Common myeloid progenitor, CD34-positive (primary cell): ENCODE results near the gene CKS2.

Experiments used
- CTCF ChIA-PET: fragments of 350-600 bp; sonication (Branson Sonifier 250); formaldehyde crosslinking; loops from one replicate; lab custom pipeline; 2021; ENCODE audit warnings: antibody characterized with exemption; lab: Charles Lee
- POLR2A ChIA-PET: fragments of 350-600 bp; sonication (Branson Sonifier 250); formaldehyde crosslinking; loops from one replicate; lab custom pipeline; 2021; ENCODE audit warnings: antibody characterized with exemption; lab: Charles Lee
- DNase-seq, 3 donors: peaks; one replicate each; pipeline versions ENCODE4 v3.0.0 to v3.0.0-alpha.2; 2013
- H3K27ac ChIP-seq, 2 experiments: 1 replicate in 1 of 2; 2 replicates in 1 of 2; pipeline ENCODE4 v1.7.0; 2013; ENCODE audit warnings: inconsistent platforms in 2 of 2, low read length in 2 of 2, mild to moderate bottlenecking in 2 of 2, low read depth in 1 of 2, moderate library complexity in 1 of 2; ENCODE audit not compliant: severe bottlenecking in 2 of 2, insufficient read depth in 1 of 2, poor library complexity in 1 of 2
- H3K27me3 ChIP-seq, 5 experiments: replicated peaks in 2 of 5; 1 replicate in 3 of 5; 2 replicates in 2 of 5; pipeline versions ENCODE4 v1.6.1 to v1.7.0; 2013; ENCODE audit warnings: low read length in 4 of 5, mild to moderate bottlenecking in 2 of 5, moderate library complexity in 2 of 5, inconsistent platforms in 1 of 5; ENCODE audit not compliant: insufficient read depth in 5 of 5, control insufficient read depth in 4 of 5
- H3K36me3 ChIP-seq, 4 experiments: 1 replicate in 2 of 4; 2 replicates in 2 of 4; pipeline versions ENCODE4 v1.6.1 to v1.7.0; 2013; ENCODE audit warnings: low read length in 3 of 4, control low read depth in 1 of 4, mild to moderate bottlenecking in 1 of 4; ENCODE audit not compliant: control insufficient read depth in 4 of 4, insufficient read depth in 4 of 4
- H3K4me1 ChIP-seq, 4 experiments: 1 replicate in 3 of 4; 2 replicates in 1 of 4; pipeline versions ENCODE4 v1.6.1 to v1.7.1; 2013; ENCODE audit warnings: low read length in 3 of 4, mild to moderate bottlenecking in 3 of 4, control low read depth in 1 of 4, inconsistent platforms in 1 of 4, moderate library complexity in 1 of 4; ENCODE audit not compliant: control insufficient read depth in 4 of 4, insufficient read depth in 4 of 4; ENCODE audit errors: control extremely low read depth in 1 of 4
- H3K4me3 ChIP-seq, 7 experiments: 1 replicate in 4 of 7; 2 replicates in 3 of 7; pipeline versions ENCODE4 v1.5.1 to v1.7.0; 2013; ENCODE audit warnings: mild to moderate bottlenecking in 7 of 7, low read length in 6 of 7, moderate library complexity in 6 of 7, inconsistent platforms in 2 of 7, low read depth in 2 of 7, control low read depth in 1 of 7; ENCODE audit not compliant: insufficient read depth in 4 of 7, control insufficient read depth in 1 of 7; ENCODE audit errors: extremely low read depth in 1 of 7
- H3K9me3 ChIP-seq, 5 experiments: 1 replicate in 4 of 5; 2 replicates in 1 of 5; pipeline versions ENCODE4 v1.6.1 to v1.7.1; 2013; ENCODE audit warnings: low read length in 4 of 5, mild to moderate bottlenecking in 2 of 5, inconsistent platforms in 1 of 5, low read depth in 1 of 5, moderate library complexity in 1 of 5; ENCODE audit not compliant: control insufficient read depth in 4 of 5, insufficient read depth in 2 of 5; ENCODE audit errors: control extremely low read depth in 1 of 5
- WGBS: methylation state at CpG from one replicate; pipeline ENCODE4 v1.1.5; 2013; ENCODE audit not compliant: insufficient coverage; 5-methylcytosine and 5-hydroxymethylcytosine counted together

CKS2 gene

DNA sequence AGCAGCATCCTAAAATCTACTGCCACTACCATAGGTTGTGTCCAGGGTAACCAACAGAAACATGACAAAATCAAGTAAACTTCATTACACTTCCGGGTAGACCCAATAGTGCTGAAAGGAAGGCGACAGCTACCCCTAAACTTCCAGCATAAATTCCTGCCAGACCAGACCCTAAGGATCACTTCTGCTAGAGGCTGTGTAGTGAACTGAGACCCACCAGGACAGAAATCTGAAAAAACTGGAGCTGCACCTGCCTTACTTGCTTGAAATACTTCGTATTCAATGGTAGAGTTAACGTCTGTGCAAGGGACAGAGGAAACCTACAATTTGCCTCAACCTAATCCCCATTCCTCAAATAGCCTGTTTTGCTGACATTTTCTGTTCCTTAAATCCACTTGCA is 6.3 kb downstream of the CKS2 start:
- CTCF ChIA-PET = no interaction called here

GRCh38 chr9:89318123-89319014 is 7.4 kb downstream of the CKS2 start, which contains the start of gene SECISBP2:
TSS of gene SECISBP2 (plus strand) at chr9:89318500. CDS start at chr9:89318577, 77 bp downstream.
- CTCF ChIA-PET = interaction anchor here (0.9 to 1.2 kb wide), 2 partner anchors 171 to 233 kb away, joined by 3 to 4 read pairs; no protein-coding TSS in a partner anchor
- H3K9me3 ChIP-seq = no peaks in the 10 kb centered on the region
- peak within 1 kb of the TSS; percentile 97 to 99 for H3K27ac ChIP-seq
- POLR2A ChIA-PET = interaction anchor here (0.6 to 1.3 kb wide), 2 partner anchors 8 to 98 kb away, joined by 3 to 9 read pairs; no protein-coding TSS in a partner anchor
- peaks cover 31 to 52% (median 37%) of the 10 kb centered on the region in 4 experiments for H3K4me1 ChIP-seq
- H3K27me3 ChIP-seq = no peaks in the 10 kb centered on the region
- peak; percentile 96 to 98 (median 98) for DNase-seq
- under 1% methylated on average over 81 of the region's 91 CpGs for WGBS
- H3K4me3 ChIP-seq = peak within 1 kb of the TSS; percentile 75 to 95 (median 82)
- H3K36me3 ChIP-seq = peaks cover 5 to 39% (median 20%) of the 10 kb centered on the region in 4 experiments

More for the DNA sequence above, 6.3 kb downstream of the CKS2 start:
- H3K4me1 ChIP-seq = peaks cover 39 to 59% (median 46%) of the 10 kb centered on the region in 4 experiments
- DNase-seq = no peak
- H3K4me3 ChIP-seq = peak overlapping the region in 2 of 7 experiments; percentile 80 to 85
- H3K27ac ChIP-seq = peak overlapping the region; percentile 2 to 99
- H3K9me3 ChIP-seq = no peaks in the 10 kb centered on the region
- POLR2A ChIA-PET = no interaction called here
- H3K27me3 ChIP-seq = no peaks in the 10 kb centered on the region
- 93% methylated on average over 4 of the region's 4 CpGs for WGBS
- peaks cover 5 to 38% (median 19%) of the 10 kb centered on the region in 4 experiments for H3K36me3 ChIP-seq

DNA sequence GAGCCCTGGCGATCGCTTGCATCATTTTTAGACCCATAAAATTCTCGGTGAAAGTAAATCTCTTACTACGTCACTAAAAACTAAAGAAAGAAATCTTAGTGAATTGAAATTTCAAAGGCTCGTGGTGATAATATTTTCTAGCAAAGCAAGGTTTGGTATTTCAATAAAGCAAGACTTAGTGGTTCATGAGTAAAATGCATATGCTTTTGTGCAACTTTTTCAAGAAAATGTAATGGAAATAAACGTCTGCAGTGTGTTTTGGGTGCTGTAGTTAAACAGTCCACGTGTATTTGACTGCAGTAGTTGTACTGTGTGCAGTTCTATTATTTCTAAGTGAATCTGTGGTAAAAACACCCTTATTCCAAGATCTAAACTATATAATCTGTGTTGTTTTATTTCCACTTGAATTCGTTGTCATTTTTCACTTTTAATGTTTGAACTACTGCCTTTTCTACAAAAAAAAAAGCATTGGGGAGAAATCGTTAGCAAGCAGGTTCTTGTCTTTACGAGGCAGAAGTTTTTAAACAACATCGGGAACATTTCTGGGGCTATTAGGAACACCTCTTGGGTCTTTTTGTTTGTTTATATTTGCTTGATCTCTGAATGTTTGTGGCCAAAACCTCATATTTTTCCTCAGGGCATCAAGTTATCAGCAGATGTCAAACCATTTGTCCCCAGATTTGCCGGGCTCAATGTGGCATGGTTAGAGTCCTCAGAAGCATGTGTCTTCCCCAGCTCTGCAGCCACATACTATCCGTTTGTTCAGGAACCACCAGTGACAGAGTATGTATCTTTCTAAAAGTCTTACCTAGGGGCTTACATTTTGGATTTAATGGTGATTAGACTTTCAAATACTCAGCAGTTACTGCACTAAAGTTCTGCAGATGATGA is 8.3 kb downstream of the CKS2 start:
- CTCF ChIA-PET = interaction anchor here (0.9 to 1.2 kb wide), 2 partner anchors 170 to 232 kb away, joined by 3 to 4 read pairs; no protein-coding TSS in a partner anchor
- no peaks in the 10 kb centered on the region for H3K9me3 ChIP-seq
- peak in 1 of 3 donors; percentile 37 for DNase-seq
- WGBS = 17% methylated on average over 2 of the region's 13 CpGs
- peak overlapping the region; percentile 97 to 99 for H3K27ac ChIP-seq
- H3K4me3 ChIP-seq = peak overlapping the region in 6 of 7 experiments; percentile 75 to 95 (median 81)
- H3K27me3 ChIP-seq = no peaks in the 10 kb centered on the region
- peaks cover 23 to 43% (median 28%) of the 10 kb centered on the region in 4 experiments for H3K4me1 ChIP-seq
- POLR2A ChIA-PET = interaction anchor here (0.6 to 1.3 kb wide), 2 partner anchors 9 to 97 kb away, joined by 3 to 9 read pairs; no protein-coding TSS in a partner anchor
- peaks cover 6 to 34% (median 23%) of the 10 kb centered on the region in 4 experiments for H3K36me3 ChIP-seq

- peaks cover 8 to 33% (median 22%) of the 10 kb centered on the region in 4 experiments for H3K36me3 ChIP-seq
These were observed 12.4 kb downstream of the CKS2 start for GRCh38 chr9:89323390-89323789.

DNA sequence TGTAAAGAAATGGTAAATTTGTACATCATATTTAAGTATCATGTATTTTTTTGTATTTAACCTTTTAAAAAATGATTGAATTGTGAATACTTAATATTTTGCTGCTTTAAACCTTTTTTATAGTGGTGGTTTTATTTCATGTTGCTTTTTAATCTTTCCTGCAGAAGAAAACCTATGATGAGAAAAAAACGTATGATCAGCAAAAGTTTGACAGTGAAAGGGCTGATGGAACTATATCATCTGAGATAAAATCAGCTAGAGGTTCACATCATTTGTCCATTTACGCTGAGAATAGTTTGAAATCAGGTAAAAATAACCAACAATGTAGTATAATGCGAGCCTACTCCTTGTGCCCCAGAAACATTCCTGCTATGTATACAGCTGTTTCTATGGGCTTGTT is 14.7 kb downstream of the CKS2 start:
- H3K4me3 ChIP-seq = no peak overlapping the region
- H3K27me3 ChIP-seq = no peaks in the 10 kb centered on the region
- WGBS = 100% methylated on average over 3 of the region's 3 CpGs
- peaks cover 0 to 4% (median 0%) of the 10 kb centered on the region in 4 experiments for H3K4me1 ChIP-seq
- H3K36me3 ChIP-seq = peaks cover 16 to 54% (median 39%) of the 10 kb centered on the region in 4 experiments
- ChIA-PET POLR2A (interaction anchor here (0.6 kb wide), 1 partner anchor 27 kb away, joined by 4 read pairs; no protein-coding TSS in a partner anchor), CTCF (interaction anchor here (1.1 kb wide), 2 partner anchors 14 to 32 kb away, joined by 3 to 4 read pairs; no protein-coding TSS in a partner anchor)
- DNase-seq = no peak
- no peak overlapping the region for H3K27ac ChIP-seq
- no peaks in the 10 kb centered on the region for H3K9me3 ChIP-seq

More at GRCh38 chr9:89323390-89323789, 12.4 kb downstream of the CKS2 start:
- H3K4me3 ChIP-seq = no peak overlapping the region
- H3K4me1 ChIP-seq = peaks cover 10 to 21% (median 12%) of the 10 kb centered on the region in 4 experiments
- no peaks in the 10 kb centered on the region for H3K9me3 ChIP-seq
- WGBS = 88% methylated on average over 4 of the region's 4 CpGs
- POLR2A ChIA-PET = interaction anchor here (0.6 kb wide), 1 partner anchor 104 kb away, joined by 3 read pairs; no protein-coding TSS in a partner anchor
- CTCF ChIA-PET = interaction anchor here (1.0 kb wide), 1 partner anchor 225 kb away, joined by 3 read pairs; no protein-coding TSS in a partner anchor
- DNase-seq = no peak
- H3K27me3 ChIP-seq = no peaks in the 10 kb centered on the region
- no peak overlapping the region for H3K27ac ChIP-seq

DNA sequence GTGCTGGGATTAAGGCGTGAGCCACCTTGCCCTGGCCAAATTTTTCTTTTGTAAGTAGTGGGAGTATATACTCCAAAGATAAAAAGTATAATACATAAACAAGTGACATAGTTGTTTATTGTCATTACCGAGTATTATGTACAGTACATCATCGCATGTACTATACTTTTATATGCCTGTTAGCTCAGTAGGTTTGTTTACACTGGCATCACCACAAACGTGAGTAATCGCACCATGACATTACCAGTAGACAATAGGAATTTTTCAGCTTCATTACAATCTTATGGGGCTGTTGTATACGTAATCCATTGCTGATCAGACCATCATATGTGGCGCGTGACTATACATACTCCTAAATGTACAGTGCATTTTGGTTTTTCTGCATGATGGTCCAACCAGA is 17.1 kb downstream of the CKS2 start:
- no CpG with 5 or more reads among the region's 8 CpGs for WGBS

More for the DNA sequence above, 17.1 kb downstream of the CKS2 start:
- DNase-seq = no peak
- peaks cover 20 to 73% (median 44%) of the 10 kb centered on the region in 4 experiments for H3K36me3 ChIP-seq
- no peak overlapping the region for H3K4me3 ChIP-seq
- POLR2A ChIA-PET = no interaction called here
- H3K27ac ChIP-seq = no peak overlapping the region
- no peaks in the 10 kb centered on the region for H3K27me3 ChIP-seq
- no peaks in the 10 kb centered on the region for H3K9me3 ChIP-seq
- no peaks in the 10 kb centered on the region for H3K4me1 ChIP-seq
- CTCF ChIA-PET = no interaction called here
